ENCODE measurements around the gene TUBGCP3.
"Not testable (repeated sequence)": the region's sequence is repeated elsewhere in the genome, so short reads cannot be mapped to it uniquely, and the experiment has no call there.

The TUBGCP3 gene

GRCh38 chr13:112587764-112588489 lies at the start of gene TUBGCP3:
Gene TUBGCP3, minus strand, starts transcription at chr13:112588153. Its CDS starts 173 bp downstream, at chr13:112587980.
- DNase-seq = peak; percentile 72

GRCh38 chr13:112637017-112637801 lies 49.3 kb upstream of the TUBGCP3 start:
- no peak for DNase-seq

- no peak for DNase-seq
These were observed 48.5 kb upstream of the TUBGCP3 start for GRCh38 chr13:112636401-112636975.

GRCh38 chr13:112635323-112635722 lies 47.4 kb upstream of the TUBGCP3 start:
- DNase-seq = no peak

GRCh38 chr13:112634102-112634501 lies 46.1 kb upstream of the TUBGCP3 start:
- no peak for DNase-seq

- not testable (repeated sequence) for DNase-seq
These were observed 42.3 kb upstream of the TUBGCP3 start for GRCh38 chr13:112630226-112630625.

GRCh38 chr13:112629161-112629560 lies 41.2 kb upstream of the TUBGCP3 start:
- no peak for DNase-seq

GRCh38 chr13:112627613-112628012 lies 39.7 kb upstream of the TUBGCP3 start:
- not testable (repeated sequence) for DNase-seq

GRCh38 chr13:112627161-112627560 lies 39.2 kb upstream of the TUBGCP3 start:
- no peak for DNase-seq

- no peak for DNase-seq
These were observed 38.8 kb upstream of the TUBGCP3 start for GRCh38 chr13:112626761-112627160.

GRCh38 chr13:112626124-112626523 lies 38.2 kb upstream of the TUBGCP3 start:
- DNase-seq = no peak

- DNase-seq = no peak
These were observed 37.7 kb upstream of the TUBGCP3 start for GRCh38 chr13:112625698-112626097.

- DNase-seq = no peak
These were observed 36.9 kb upstream of the TUBGCP3 start for GRCh38 chr13:112624602-112625430.

- no peak for DNase-seq
These were observed 36.1 kb upstream of the TUBGCP3 start for GRCh38 chr13:112624040-112624439.

GRCh38 chr13:112623051-112623711 lies 35.2 kb upstream of the TUBGCP3 start:
- peak; percentile 26 for DNase-seq

GRCh38 chr13:112622375-112622774 lies 34.4 kb upstream of the TUBGCP3 start:
- DNase-seq = peak; percentile 46

GRCh38 chr13:112619730-112620631 lies 32.0 kb upstream of the TUBGCP3 start:
- peak; percentile 96 for DNase-seq

GRCh38 chr13:112618501-112618900 lies 30.5 kb upstream of the TUBGCP3 start:
- DNase-seq = no peak

GRCh38 chr13:112617754-112618375 lies 29.9 kb upstream of the TUBGCP3 start:
- DNase-seq = no peak

- peak; percentile 15 for DNase-seq
These were observed 28.8 kb upstream of the TUBGCP3 start for GRCh38 chr13:112616586-112617362.
